Superior temporal gyrus (tissue), 1 donor: Measurements from ENCODE around the gene SAMM50.

Experiments used
- DNase-seq: peaks from one replicate; pipeline ENCODE4 v3.0.0-alpha.2; 2016; ENCODE audit errors: extremely low spot score

Gene SAMM50

DNA sequence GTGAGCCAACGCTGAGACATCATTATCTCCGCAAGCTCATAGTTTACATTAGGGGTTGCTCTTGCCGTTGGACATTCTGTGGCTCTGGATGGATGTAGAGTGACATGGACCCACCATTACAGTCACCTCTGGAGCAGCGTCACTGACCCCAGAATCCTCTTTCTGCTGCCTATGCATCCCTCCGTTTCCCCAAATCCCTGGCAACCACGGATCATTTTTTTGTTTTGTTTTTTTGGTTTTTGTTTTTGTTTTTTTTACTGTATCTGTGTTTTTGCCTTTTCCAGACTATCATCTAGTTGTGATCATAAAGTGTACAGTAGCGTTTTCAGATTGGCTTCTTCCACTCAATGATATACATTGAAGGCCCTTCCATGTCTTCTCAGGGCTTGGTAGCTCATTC, 72.8 kb downstream of the SAMM50 start:
- DNase-seq, result no peak

GRCh38 chr22:44029069-44029468, 73.8 kb downstream of the SAMM50 start:
- DNase-seq, result no peak

GRCh38 chr22:44030051-44030701, 74.9 kb downstream of the SAMM50 start:
- no peak for DNase-seq

DNA sequence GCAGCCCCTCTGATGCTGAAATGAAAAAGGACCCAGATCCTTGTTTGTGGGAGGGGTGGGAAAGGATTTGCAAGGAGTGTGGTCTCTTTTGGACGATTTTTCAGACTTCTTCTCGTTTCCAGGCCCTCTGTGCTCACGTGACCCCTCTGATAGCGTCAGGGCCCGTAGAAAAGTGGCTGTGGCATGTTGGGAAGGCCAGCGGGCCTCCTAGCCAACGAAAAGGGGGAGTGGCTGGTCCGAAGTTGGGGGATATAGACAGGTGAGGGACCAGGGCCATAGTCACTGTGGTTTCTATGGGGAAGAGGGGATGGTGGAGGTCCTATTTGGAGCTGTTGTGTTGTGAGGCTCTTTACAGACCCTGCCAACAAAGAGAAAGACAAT, 75.5 kb downstream of the SAMM50 start:
- no peak for DNase-seq

DNA sequence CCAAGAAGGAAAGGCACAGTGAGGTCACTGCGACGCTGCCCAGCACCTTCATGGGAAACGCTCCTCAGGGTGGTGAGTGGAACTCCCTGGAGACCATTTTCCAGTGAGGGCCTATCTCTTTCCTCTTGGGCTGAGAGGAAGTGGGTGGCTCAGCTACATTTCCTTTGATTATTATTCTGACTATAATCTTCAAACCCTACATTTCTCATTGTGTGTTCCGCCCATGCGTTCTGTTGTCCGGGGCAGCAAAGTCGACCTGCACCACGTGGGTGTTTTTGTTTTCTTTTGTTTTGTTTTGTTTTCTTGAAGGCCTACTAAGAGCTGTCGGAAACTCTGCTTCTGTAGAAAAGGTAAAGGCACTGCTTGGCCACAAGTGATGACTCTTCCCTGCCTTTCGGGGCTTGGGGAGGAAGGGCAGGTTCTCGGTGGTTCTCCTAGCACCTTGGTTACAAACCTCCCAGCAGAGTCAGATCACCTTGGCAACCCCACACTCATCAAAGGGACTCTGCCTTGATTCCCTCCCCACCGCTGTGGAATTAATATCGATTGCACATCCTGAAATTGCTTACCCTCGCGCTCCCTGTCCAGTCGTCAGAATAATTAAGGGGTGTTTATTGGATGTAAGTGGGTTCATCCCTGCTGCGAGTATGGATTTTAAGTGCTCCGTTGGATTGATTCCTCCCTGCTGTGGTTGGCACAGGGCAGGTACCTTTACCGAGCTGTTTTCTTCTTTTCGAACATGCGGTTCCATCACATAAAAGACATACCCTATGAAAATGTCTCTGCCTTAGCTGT, 76.1 kb downstream of the SAMM50 start:
- DNase-seq, result no peak

DNA sequence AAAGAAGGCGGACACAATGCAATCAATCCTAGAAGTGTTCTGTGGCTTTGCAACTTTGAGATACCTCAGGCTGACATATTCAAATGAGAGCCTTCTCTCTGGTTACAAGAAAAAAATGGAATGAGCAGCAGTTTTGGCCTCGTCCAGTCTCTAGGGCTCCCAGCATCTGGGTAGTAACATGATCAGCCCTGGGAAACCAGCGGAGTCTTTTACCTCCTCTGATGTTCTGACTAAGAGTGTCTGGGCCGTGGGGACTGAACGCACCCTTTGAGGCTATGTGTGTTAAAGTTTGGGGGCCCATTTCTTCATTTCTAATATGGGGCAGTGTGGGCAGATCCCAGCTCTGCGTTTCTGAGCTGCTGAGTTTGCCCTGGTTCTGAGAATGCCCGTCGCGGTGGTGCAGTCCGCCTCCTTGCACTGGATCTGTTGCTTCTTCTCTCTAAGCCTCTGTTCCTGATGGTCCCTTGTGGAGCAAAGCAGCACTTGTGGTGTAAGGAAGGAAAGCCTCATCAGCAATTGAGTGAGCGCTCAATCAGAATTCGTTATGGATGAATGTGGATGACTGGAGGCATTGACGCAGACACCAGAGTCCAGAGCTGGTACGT, 77.0 kb downstream of the SAMM50 start:
- DNase-seq, result no peak

GRCh38 chr22:44033287-44033686, 78.0 kb downstream of the SAMM50 start:
- DNase-seq, result no peak

DNA sequence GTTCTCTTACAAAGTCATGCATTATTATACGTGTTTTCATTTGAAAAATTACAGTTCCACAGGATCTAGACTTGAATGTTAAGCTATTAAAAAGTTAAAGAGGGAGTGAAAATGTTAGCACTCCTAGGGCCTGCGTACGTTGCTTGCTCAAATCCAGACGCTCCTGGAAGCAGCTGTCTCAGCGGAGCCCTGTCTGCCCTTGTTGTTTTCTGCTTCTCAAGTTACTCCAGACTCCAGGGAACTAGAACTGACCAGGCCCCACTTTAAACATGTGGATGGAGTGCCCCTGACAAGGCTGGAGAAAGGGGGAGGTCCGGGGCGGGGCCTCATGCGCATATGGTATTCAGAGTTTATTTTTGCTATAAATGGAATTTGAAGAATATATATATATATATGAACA, 78.5 kb downstream of the SAMM50 start:
- no peak for DNase-seq

DNA sequence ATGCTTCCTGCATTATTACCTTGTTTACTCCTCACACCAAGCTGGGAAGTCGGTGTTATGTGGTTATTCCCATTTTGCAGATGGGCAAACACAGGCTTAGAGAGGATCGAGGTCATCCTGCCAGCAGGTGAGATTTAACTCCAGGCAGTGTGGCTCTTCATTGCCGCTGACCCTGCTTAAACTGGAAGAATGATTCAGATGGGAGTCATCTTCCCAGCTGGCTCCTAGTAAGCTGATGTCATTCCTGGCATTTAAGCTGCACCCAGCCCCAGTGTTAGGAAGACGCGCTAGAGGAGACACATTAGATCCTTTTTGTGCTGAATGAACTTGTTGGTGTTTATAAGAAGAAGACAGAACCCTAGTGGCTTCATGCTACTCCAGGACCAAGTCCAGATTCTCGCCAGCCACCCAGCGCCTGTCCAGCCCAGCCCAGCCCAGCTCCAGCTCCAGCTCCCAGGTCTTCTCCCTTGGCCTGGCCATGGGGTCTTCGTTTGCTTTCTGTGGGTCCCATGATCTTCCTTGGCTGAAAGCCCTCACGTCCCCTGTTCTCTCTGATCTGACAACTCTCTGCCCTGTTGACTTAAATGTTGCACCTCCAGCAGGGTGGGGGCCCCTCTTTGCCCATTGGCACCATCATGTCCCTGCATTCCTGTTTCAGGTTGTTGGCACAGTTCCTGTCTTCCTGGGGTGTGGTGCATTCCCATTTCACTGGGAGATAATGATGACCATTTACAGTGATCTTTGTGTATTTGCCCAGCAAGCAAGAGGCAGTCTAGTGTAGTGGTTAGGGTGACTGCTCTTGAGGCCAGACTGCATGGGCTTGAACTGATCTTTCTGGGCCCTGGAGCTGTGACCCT, 82.5 kb downstream of the SAMM50 start:
- peak; percentile 37 for DNase-seq

DNA sequence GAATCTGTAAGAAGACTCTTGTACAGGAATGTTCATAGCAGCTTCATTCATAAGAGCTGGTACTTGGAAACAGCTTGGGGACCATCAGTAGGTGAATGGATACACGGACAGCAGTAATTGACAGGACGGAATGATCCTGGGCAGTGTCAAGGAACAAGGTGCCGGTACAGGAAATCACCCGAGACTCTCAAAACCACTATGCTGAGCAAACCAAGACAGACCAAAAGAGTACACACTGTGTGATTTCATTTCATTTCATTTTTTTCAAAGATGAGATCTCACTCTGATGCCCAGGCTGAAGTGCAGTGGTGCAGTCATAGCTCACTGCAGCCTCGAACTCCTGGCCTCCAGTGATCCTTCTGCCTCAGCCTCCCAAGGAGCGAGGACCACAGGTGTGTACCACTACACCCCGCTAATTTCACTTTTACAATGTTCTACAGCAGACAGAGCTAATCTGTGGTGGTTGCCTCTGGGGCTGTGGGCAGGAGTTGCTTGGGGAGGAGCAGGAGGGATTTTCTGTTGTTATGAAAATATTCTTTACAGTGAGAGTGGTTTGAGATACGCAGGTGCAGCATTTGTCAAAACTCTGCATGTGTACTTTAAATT, 84.4 kb downstream of the SAMM50 start:
- no peak for DNase-seq

DNA sequence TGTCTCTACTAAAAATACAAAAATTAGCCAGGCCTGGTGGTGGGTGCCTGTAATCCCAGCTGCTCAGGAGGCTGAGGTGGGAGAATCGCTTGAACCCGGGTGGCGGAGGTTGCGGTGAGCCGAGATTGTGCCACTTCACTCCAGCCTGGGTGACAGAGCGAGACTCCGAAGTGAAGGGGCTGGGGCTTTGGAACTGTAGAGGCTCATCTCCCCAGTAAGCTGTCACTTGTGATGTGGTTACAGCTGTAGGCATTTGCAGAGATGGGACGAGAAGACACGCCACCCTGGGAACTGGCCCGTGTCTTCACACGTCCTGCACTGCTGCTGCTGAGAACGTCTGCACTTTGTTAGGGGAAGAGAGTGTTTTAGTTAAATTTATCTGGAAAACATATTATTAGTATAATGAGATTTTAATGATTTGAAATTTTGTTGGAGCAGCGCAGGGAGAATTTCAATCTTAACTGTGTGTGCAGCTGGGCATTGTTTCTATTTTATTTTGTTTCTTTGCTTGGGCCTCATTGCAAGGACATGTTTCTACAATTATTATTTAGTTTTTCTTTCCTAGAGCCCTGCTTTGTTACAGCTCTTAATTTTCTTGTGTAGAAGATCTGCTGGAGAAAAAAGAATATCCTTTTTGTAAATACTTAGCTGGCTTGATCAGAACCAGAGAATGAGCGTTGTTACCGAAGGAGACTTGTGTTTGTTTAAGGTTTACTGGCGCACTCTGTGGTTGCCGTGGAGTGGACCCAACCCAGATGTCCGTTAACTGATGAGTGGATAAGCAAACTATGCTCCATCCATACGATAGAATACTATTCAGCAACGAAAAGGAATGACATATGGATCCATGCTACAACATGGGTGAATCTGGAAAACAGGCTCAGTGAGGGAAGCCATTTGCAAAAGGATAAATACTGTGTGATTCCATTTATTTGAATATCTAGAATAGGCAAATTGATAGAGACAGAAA, 87.3 kb downstream of the SAMM50 start:
- DNase-seq, result no peak

DNA sequence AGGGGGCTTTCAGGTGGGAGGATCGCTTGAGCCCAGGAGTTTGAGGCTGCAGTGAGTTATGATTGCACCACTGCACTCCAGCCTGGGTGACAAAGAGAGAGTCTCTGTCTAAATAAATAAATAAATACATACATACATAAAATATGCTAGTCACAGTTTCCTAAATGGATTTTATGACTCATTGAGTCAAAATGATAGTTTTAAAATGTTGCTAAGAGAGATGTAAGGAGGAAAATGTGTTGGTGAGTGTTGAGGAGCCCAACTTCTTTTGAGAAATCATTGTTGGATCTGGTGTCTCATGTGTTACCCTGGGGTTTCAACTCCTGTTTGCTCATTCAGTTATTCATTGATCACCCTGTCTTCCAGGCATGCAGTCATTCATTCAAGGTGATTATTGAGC, 89.9 kb downstream of the SAMM50 start:
- no peak for DNase-seq
